LoVo (cell line): ENCODE measurements around the gene SLC9A7.
"Not testable (repeated sequence)": the region's sequence is repeated elsewhere in the genome, so short reads cannot be mapped to it uniquely, and the experiment has no call there.

Source experiments
- DNase-seq: peaks from one replicate; pipeline ENCODE4 v3.0.0-alpha.2; 2016; ENCODE audit warnings: low spot score

Gene SLC9A7

GRCh38 chrX:46754036-46754435, 4.9 kb downstream of the SLC9A7 start:
- DNase-seq = no peak

- DNase-seq = no peak
Measured at GRCh38 chrX:46750889-46751288, 8.0 kb downstream of the SLC9A7 start.

GRCh38 chrX:46744009-46744408, 14.9 kb downstream of the SLC9A7 start:
- no peak for DNase-seq

- no peak for DNase-seq
Measured at GRCh38 chrX:46743046-46743445, 15.9 kb downstream of the SLC9A7 start.

- no peak for DNase-seq
Measured at GRCh38 chrX:46739736-46740135, 19.2 kb downstream of the SLC9A7 start.

GRCh38 chrX:46737462-46737861, 21.5 kb downstream of the SLC9A7 start:
- DNase-seq = no peak

GRCh38 chrX:46737041-46737440, 21.9 kb downstream of the SLC9A7 start:
- no peak for DNase-seq

GRCh38 chrX:46735622-46736021, 23.3 kb downstream of the SLC9A7 start:
- no peak for DNase-seq

- no peak for DNase-seq
Measured at GRCh38 chrX:46733226-46733625, 25.7 kb downstream of the SLC9A7 start.

GRCh38 chrX:46730765-46731164, 28.2 kb downstream of the SLC9A7 start:
- DNase-seq = no peak

GRCh38 chrX:46727441-46727840, 31.5 kb downstream of the SLC9A7 start:
- DNase-seq = no peak

- not testable (repeated sequence) for DNase-seq
Measured at GRCh38 chrX:46723569-46723927, 35.4 kb downstream of the SLC9A7 start.

GRCh38 chrX:46722742-46723568, 36.0 kb downstream of the SLC9A7 start:
- no peak for DNase-seq

- no peak for DNase-seq
Measured at GRCh38 chrX:46716796-46717195, 42.1 kb downstream of the SLC9A7 start.

- no peak for DNase-seq
Measured at GRCh38 chrX:46715997-46716396, 42.9 kb downstream of the SLC9A7 start.

- no peak for DNase-seq
Measured at GRCh38 chrX:46715530-46715929, 43.4 kb downstream of the SLC9A7 start.

- no peak for DNase-seq
Measured at GRCh38 chrX:46713672-46714490, 45.0 kb downstream of the SLC9A7 start.

GRCh38 chrX:46712764-46713163, 46.2 kb downstream of the SLC9A7 start:
- DNase-seq = no peak

GRCh38 chrX:46710927-46711623, 47.8 kb downstream of the SLC9A7 start:
- DNase-seq = no peak

- no peak for DNase-seq
Measured at GRCh38 chrX:46710425-46710824, 48.5 kb downstream of the SLC9A7 start.

GRCh38 chrX:46707274-46707965, 51.5 kb downstream of the SLC9A7 start:
- DNase-seq = no peak

- DNase-seq = no peak
Measured at GRCh38 chrX:46704767-46705386, 54.0 kb downstream of the SLC9A7 start.
